GM12878 (cell line): Measurements from ENCODE around the gene MBNL1. TPM values are rescaled to one million over a fixed set of nuclear protein-coding genes. Genes with fewer than 3 reads are reported as not detected.
A peak's percentile ranks its signal among the peaks of the same experiment; 100 is the strongest.

Experiments
- ATAC-seq: fragments of 200-7000 bp; cut with Tn5 transposase; 3 replicates; pipeline ENCODE4 v1.9.1; 2020; ENCODE audit warnings: mild to moderate bottlenecking, moderate library complexity
- BruUV-seq: library from RNA; stranded (reverse); fragments of 400-500 nt; replicated peaks from 2 replicates; lab custom pipeline; 2021; lab: Mats Ljungman, UMichigan
- CTCF ChIA-PET: fragments of 300-600 bp; sonication (Branson Sonifier 250); formaldehyde crosslinking; extraction: SDS; loops from one replicate; lab custom pipeline; 2021; ENCODE audit warnings: inconsistent platforms; lab: Yijun Ruan, JAX
- POLR2A ChIA-PET: fragments of 350-600 bp; formaldehyde crosslinking; extraction: SDS; loops from one replicate; lab custom pipeline; 2021; ENCODE audit warnings: inconsistent platforms; lab: Charles Lee
- RAD21 ChIA-PET: fragments of 300-600 bp; sonication (Branson Sonifier 250); formaldehyde crosslinking; loops from one replicate; lab custom pipeline; 2023; ENCODE audit warnings: antibody characterized with exemption; ENCODE audit not compliant: unreplicated experiment; lab: Charles Lee
- SMC1A ChIA-PET: fragments of 300-600 bp; sonication (Branson Sonifier 250); formaldehyde crosslinking; loops from one replicate; lab custom pipeline; 2023; ENCODE audit not compliant: unreplicated experiment, uncharacterized antibody; lab: Charles Lee
- DNase-seq: peaks from one replicate; pipeline ENCODE4 v3.0.0-alpha.2; 2011; ENCODE audit warnings: low read depth, low spot score
- FAIRE-seq: peaks from 3 replicates; lab custom pipeline; 2011; peaks lifted over from hg19 to GRCh38; lab: Jason Lieb, UNC
- H2AFZ ChIP-seq: 2 replicates; pipeline ENCODE4 v1.6.0; 2011; ENCODE audit warnings: low read depth, low read length, control low read depth; ENCODE audit not compliant: control insufficient read depth
- H3K27ac ChIP-seq: 2 replicates; pipeline ENCODE4 v1.5.1; 2011; ENCODE audit warnings: control low read depth; ENCODE audit not compliant: control insufficient read depth, insufficient read depth
- H3K27me3 ChIP-seq, 2 experiments: replicated peaks in 1 of 2; 2 replicates each; pipeline versions ENCODE4 v1.6.0 to v1.6.1; 2011; ENCODE audit warnings: low read length in 1 of 2; ENCODE audit not compliant: control insufficient read depth in 2 of 2, insufficient read depth in 2 of 2
- H3K36me3 ChIP-seq, 2 experiments: 2 replicates each; pipeline ENCODE4 v1.5.1; 2011; ENCODE audit warnings: low read length in 1 of 2; ENCODE audit not compliant: control insufficient read depth in 2 of 2, insufficient read depth in 2 of 2
- H3K4me1 ChIP-seq: 2 replicates; pipeline ENCODE4 v1.6.1; 2011; ENCODE audit warnings: mild to moderate bottlenecking, low read length, moderate library complexity, mixed read lengths; ENCODE audit not compliant: control insufficient read depth, insufficient read depth
- H3K4me2 ChIP-seq: 2 replicates; pipeline ENCODE4 v1.6.0; 2011; ENCODE audit warnings: control low read depth; ENCODE audit not compliant: control insufficient read depth, insufficient read depth
- H3K4me3 ChIP-seq: fragments of 200-600 bp; sonication (generic); 2 replicates; pipeline ENCODE4 v1.5.1; 2016
- H3K79me2 ChIP-seq: 2 replicates; pipeline ENCODE4 v1.6.0; 2011; ENCODE audit warnings: low read length; ENCODE audit not compliant: control insufficient read depth, insufficient read depth
- H3K9ac ChIP-seq: 2 replicates; pipeline ENCODE4 v1.8.0; 2011; ENCODE audit warnings: low read length, control low read depth, mixed read lengths; ENCODE audit not compliant: control insufficient read depth, insufficient read depth
- H3K9me3 ChIP-seq: replicated peaks from 3 replicates; pipeline ENCODE4 v1.5.1; 2011; ENCODE audit warnings: mild to moderate bottlenecking, low read length; ENCODE audit not compliant: control insufficient read depth, insufficient read depth
- H4K20me1 ChIP-seq: 2 replicates; pipeline ENCODE4 v1.6.0; 2011; ENCODE audit not compliant: control insufficient read depth, insufficient read depth
- BCL11A ChIP-seq: IDR thresholded peaks from 2 replicates; pipeline ENCODE4 v1.6.1; 2011; ENCODE audit warnings: low read depth, low read length
- BHLHE40 ChIP-seq, 2 experiments: fragments of 450-650 bp in 1 of 2; IDR thresholded peaks; 2 replicates each; pipeline ENCODE4 v1.6.1; 2011 to 2017; ENCODE audit warnings: low read depth in 2 of 2, borderline replicate concordance in 1 of 2, improper control_type of control experiment in 1 of 2, low read length in 1 of 2, mild to moderate bottlenecking in 1 of 2
- CUX1 ChIP-seq: IDR thresholded peaks from 2 replicates; pipeline ENCODE4 v1.6.1; 2012; ENCODE audit warnings: improper control_type of control experiment, low read depth, low read length; ENCODE audit not compliant: insufficient replicate concordance
- EGR1 ChIP-seq, 2 experiments: IDR thresholded peaks; 1 replicate in 1 of 2; 2 replicates in 1 of 2; pipeline ENCODE4 v1.6.1; 2011 to 2012; ENCODE audit warnings: low read depth in 2 of 2, low read length in 2 of 2, borderline replicate concordance in 1 of 2, mild to moderate bottlenecking in 1 of 2, moderate library complexity in 1 of 2
- MAX ChIP-seq: IDR thresholded peaks from 2 replicates; pipeline ENCODE4 v1.6.1; 2012; ENCODE audit warnings: low read depth, low read length, improper control_type of control experiment
- PAX8 ChIP-seq: fragments of 450-650 bp; IDR thresholded peaks from 2 replicates; pipeline ENCODE4 v1.6.1; 2017; ENCODE audit warnings: mild to moderate bottlenecking, moderate library complexity
- RELB ChIP-seq: fragments of 450-650 bp; IDR thresholded peaks from 2 replicates; pipeline ENCODE4 v1.6.1; 2017; ENCODE audit warnings: low read depth, mild to moderate bottlenecking, moderate library complexity
- USF2 ChIP-seq: IDR thresholded peaks from 2 replicates; pipeline ENCODE4 v1.6.1; 2011; ENCODE audit warnings: low read depth, low read length, improper control_type of control experiment, borderline replicate concordance
- ZNF207 ChIP-seq: fragments of 450-650 bp; IDR thresholded peaks from 2 replicates; pipeline ENCODE4 v1.6.1; 2014; ENCODE audit warnings: antibody characterized with exemption, mild to moderate bottlenecking, borderline replicate concordance
- ZSCAN29 ChIP-seq: fragments of 450-650 bp; IDR thresholded peaks from 2 replicates; pipeline ENCODE4 v1.6.1; 2017; ENCODE audit warnings: mild to moderate bottlenecking, moderate library complexity
- ZZZ3 ChIP-seq: IDR thresholded peaks from 2 replicates; pipeline ENCODE4 v1.6.1; 2011; ENCODE audit warnings: low read depth; ENCODE audit not compliant: control insufficient read depth, insufficient read length
- WGBS: methylation state at CpG from one replicate; pipeline ENCODE4 v1.1.6; 2016; ENCODE audit warnings: low lambda C conversion rate; ENCODE audit not compliant: insufficient replicate concordance, insufficient coverage; ENCODE audit errors: missing lambda C conversion rate; 5-methylcytosine and 5-hydroxymethylcytosine counted together
- in situ Hi-C: fragments of 300-500 bp; cut with MboI; formaldehyde crosslinking; loops from 9 replicates; pipeline ENCODE4 v1.14.3; 2018; ENCODE audit warnings: mixed read lengths
- intact Hi-C: fragments of 100-400 bp; cut with micrococcal nuclease; formaldehyde crosslinking; loops from one replicate; pipeline ENCODE4 v1.14.2; 2022; ENCODE audit not compliant: unreplicated experiment
- polyA plus RNA-seq, 11 experiments: library from polyadenylated mRNA; depleted of rRNA in 4 of 11; unstranded in 6 of 11; stranded (reverse) in 5 of 11; fragments of >200 nt; fragmentation: Nextera tagmentation in 4 of 11; fragmentation: Illumina TruSeq in 1 of 11; extraction: Ambion mirVana in 4 of 11; extraction: Trizol in 1 of 11; gene quantifications; 1 replicate in 1 of 11; 2 replicates in 10 of 11; pipeline versions ENCODE4 v1.2.1 to v1.2.3, GENCODE V29; 2011 to 2016; ENCODE audit warnings: inconsistent platforms in 2 of 11, missing spikeins in 2 of 11, low read depth in 1 of 11
- total RNA-seq, 4 experiments: library from RNA; depleted of rRNA in 3 of 4; stranded (reverse); fragments of >200 nt in 3 of 4; fragmentation: Illumina TruSeq in 1 of 4; extraction: Trizol in 1 of 4; gene quantifications; 2 replicates each; pipeline versions ENCODE4 v1.2.1 to v1.2.3, GENCODE V29; 2013 to 2021

MBNL1 gene
- total and polyA plus RNA-seq, 10 of the 15 experiments (the other 5 are each of a cell fraction or from before 2014, with no cell fraction given), result 59.6 to 337 (median 143) TPM

- Histone ChIP-seq H3K27me3 (no peaks in the 10 kb centered on the region), H3K27ac (peak overlapping the region; percentile 90), H3K4me1 (peaks cover 10% of the 10 kb centered on the region), H3K9me3 (no peaks in the 10 kb centered on the region; the same call in 2 of the 3 replicates), H2AFZ (peak overlapping the region; percentile 43), H3K4me3 (peak overlapping the region; percentile 95), H3K36me3 (0 out of 4 replicates have a peak, but pooled peaks cover 0 to 3% of the 10 kb centered on the region in 2 experiments), H3K9ac (peak overlapping the region; percentile 99), H3K79me2 (peaks cover 73% of the 10 kb centered on the region), H4K20me1 (no peaks in the 10 kb centered on the region), H3K4me2 (peak overlapping the region; percentile 31)
- ChIA-PET SMC1A (interaction anchor here (1.0 to 11.1 kb wide), 14 partner anchors 12 to 174 kb away, joined by 3 to 83 read pairs (median 7); no protein-coding TSS in a partner anchor), CTCF (interaction anchor here (0.6 to 2.1 kb wide), 9 partner anchors 11 to 86 kb away, joined by 3 to 8 read pairs (median 3); no protein-coding TSS in a partner anchor), RAD21 (interaction anchor here (0.7 to 6.2 kb wide), 25 partner anchors 8 to 174 kb away, joined by 3 to 53 read pairs (median 6); no protein-coding TSS in a partner anchor), POLR2A (interaction anchor here (0.6 to 3.9 kb wide), 13 partner anchors 12 to 172 kb away, joined by 3 to 40 read pairs (median 5); no protein-coding TSS in a partner anchor)
- ATAC-seq (peak; percentile 67), DNase-seq (no peak), FAIRE-seq (no peak)
- under 1% methylated on average over 54 of the region's 56 CpGs for WGBS
- intact Hi-C loops (loop anchor here (2.0 to 5.0 kb wide), 4 partner anchors 24 to 142 kb away; no protein-coding TSS in a partner anchor), in situ Hi-C loops (no loop called here)
- BruUV-seq, result no TSS peak
- TF ChIP-seq RELB (peak; percentile 44; the same call in 1 of the 2 replicates), ZNF207 (no peak), ZZZ3 (no peak), CUX1 (no peak), BCL11A (no peak), ZSCAN29 (no peak), EGR1 (IDR thresholded peaks at IDR 0.05; ENCODE audit: borderline replicate concordance in 1 of 2, low read depth in 2 of 2, low read length in 2 of 2) (no peak), BHLHE40 (IDR thresholded peaks at IDR 0.05; ENCODE audit: borderline replicate concordance in 1 of 2, low read depth in 2 of 2, low read length in 1 of 2) (peak; percentile 11 to 64; a peak in 1 of 4 replicates), MAX (peak; percentile 39; the same call in 1 of the 2 replicates), PAX8 (no peak), USF2 (no peak)
Observed at GRCh38 chr3:152269056-152269830, 514 bp downstream of the MBNL1 start.
